Trophoblast cell (in vitro differentiated cells and primary cell): Measurements from ENCODE around the gene TEX101.
"Not testable (repeated sequence)": the region's sequence is repeated elsewhere in the genome, so short reads cannot be mapped to it uniquely, and the experiment has no call there.

Experiments used
- DNase-seq, 2 donors: peaks; one replicate each; pipeline ENCODE4 v3.0.0-alpha.2; 2016
- H2AFZ ChIP-seq: 2 replicates; pipeline ENCODE4 v1.6.1; 2013; ENCODE audit warnings: low read length, moderate library complexity, mild to moderate bottlenecking; ENCODE audit not compliant: insufficient read depth, poor library complexity
- H2AK5ac ChIP-seq: 2 replicates; pipeline ENCODE4 v1.6.1; 2013; ENCODE audit warnings: mild to moderate bottlenecking, low read length
- H2BK120ac ChIP-seq: 2 replicates; pipeline ENCODE4 v1.6.1; 2013; ENCODE audit warnings: low read length, mild to moderate bottlenecking, moderate library complexity; ENCODE audit not compliant: insufficient read depth, poor library complexity
- H2BK12ac ChIP-seq: 2 replicates; pipeline ENCODE4 v1.6.1; 2013; ENCODE audit warnings: mild to moderate bottlenecking, low read length, moderate library complexity
- H2BK5ac ChIP-seq: 2 replicates; pipeline ENCODE4 v1.6.1; 2013; ENCODE audit warnings: low read length, low read depth, moderate library complexity, mild to moderate bottlenecking; ENCODE audit not compliant: poor library complexity
- H3K14ac ChIP-seq: 2 replicates; pipeline ENCODE4 v1.6.1; 2013; ENCODE audit warnings: mild to moderate bottlenecking, low read length
- H3K18ac ChIP-seq: 2 replicates; pipeline ENCODE4 v1.6.1; 2013; ENCODE audit warnings: mild to moderate bottlenecking, low read length
- H3K23ac ChIP-seq: 2 replicates; pipeline ENCODE4 v1.6.1; 2013; ENCODE audit warnings: low read length
- H3K27ac ChIP-seq: 2 replicates; pipeline ENCODE4 v1.5.1; 2013; ENCODE audit warnings: low read depth, mild to moderate bottlenecking, inconsistent platforms, low read length, moderate library complexity
- H3K27me3 ChIP-seq: 2 replicates; pipeline ENCODE4 v1.6.1; 2013; ENCODE audit warnings: inconsistent platforms, mild to moderate bottlenecking, low read length, moderate library complexity; ENCODE audit not compliant: insufficient read depth
- H3K36me3 ChIP-seq, 2 experiments: 1 replicate in 1 of 2; 2 replicates in 1 of 2; pipeline ENCODE4 v1.6.1; 2013; ENCODE audit warnings: low read length in 2 of 2, mild to moderate bottlenecking in 2 of 2, moderate library complexity in 1 of 2; ENCODE audit not compliant: insufficient read depth in 2 of 2, control insufficient read depth in 1 of 2
- H3K4ac ChIP-seq: 2 replicates; pipeline ENCODE4 v1.6.1; 2013; ENCODE audit warnings: low read depth, mild to moderate bottlenecking, low read length, moderate library complexity
- H3K4me1 ChIP-seq, 2 experiments: 1 replicate in 1 of 2; 2 replicates in 1 of 2; pipeline ENCODE4 v1.6.1; 2013; ENCODE audit warnings: low read length in 2 of 2, mild to moderate bottlenecking in 2 of 2, moderate library complexity in 1 of 2; ENCODE audit not compliant: insufficient read depth in 2 of 2, control insufficient read depth in 1 of 2
- H3K4me2 ChIP-seq: 2 replicates; pipeline ENCODE4 v1.6.1; 2013; ENCODE audit warnings: inconsistent platforms, mild to moderate bottlenecking, low read length, moderate library complexity
- H3K4me3 ChIP-seq: 2 replicates; pipeline ENCODE4 v1.5.1; 2013; ENCODE audit warnings: mild to moderate bottlenecking, low read depth, low read length, inconsistent platforms
- H3K79me1 ChIP-seq: one replicate; pipeline ENCODE4 v1.6.1; 2013; ENCODE audit warnings: low read length
- H3K79me2 ChIP-seq: 2 replicates; pipeline ENCODE4 v1.6.1; 2013; ENCODE audit warnings: low read length, mild to moderate bottlenecking; ENCODE audit not compliant: control insufficient read depth, insufficient read depth, poor library complexity
- H3K9ac ChIP-seq: 2 replicates; pipeline ENCODE4 v1.6.1; 2013; ENCODE audit warnings: mild to moderate bottlenecking, low read length
- H3K9me3 ChIP-seq: 2 replicates; pipeline ENCODE4 v1.6.1; 2013; ENCODE audit warnings: low read depth, mild to moderate bottlenecking, control low read depth, inconsistent platforms, low read length; ENCODE audit not compliant: insufficient read depth
- H4K12ac ChIP-seq: 2 replicates; pipeline ENCODE4 v1.6.1; 2013; ENCODE audit warnings: low read depth, mild to moderate bottlenecking, low read length, moderate library complexity
- H4K8ac ChIP-seq: 2 replicates; pipeline ENCODE4 v1.6.1; 2013; ENCODE audit warnings: low read depth, mild to moderate bottlenecking, low read length, moderate library complexity
- H4K91ac ChIP-seq: one replicate; pipeline ENCODE4 v1.6.1; 2013; ENCODE audit warnings: low read depth, mild to moderate bottlenecking, low read length, moderate library complexity
- WGBS: extraction: QIAGEN DNeasy Blood & Tissue Kit; methylation state at CpG from one replicate; pipeline ENCODE4 v1.1.7; 2013; ENCODE audit warnings: missing lambda C conversion rate; ENCODE audit not compliant: insufficient read length, insufficient coverage; ENCODE audit errors: extremely low coverage; 5-methylcytosine and 5-hydroxymethylcytosine counted together

The TEX101 gene

GRCh38 chr19:43439032-43439708 is 24.5 kb downstream of the TEX101 start:
- H2BK5ac ChIP-seq = no peak overlapping the region
- H3K27ac ChIP-seq = no peak overlapping the region
- H3K36me3 ChIP-seq = no peaks in the 10 kb centered on the region
- WGBS = no CpG with 5 or more reads among the region's 14 CpGs
- no peaks in the 10 kb centered on the region for H3K27me3 ChIP-seq
- DNase-seq = peak in 1 of 2 donors; percentile 18
- no peaks in the 10 kb centered on the region for H3K79me1 ChIP-seq
- H2AFZ ChIP-seq = no peak overlapping the region
- no peak overlapping the region for H3K4me2 ChIP-seq
- no peak overlapping the region for H3K9ac ChIP-seq
- no peak overlapping the region for H3K23ac ChIP-seq
- H3K79me2 ChIP-seq = no peaks in the 10 kb centered on the region
- no peak overlapping the region for H4K12ac ChIP-seq
- H4K91ac ChIP-seq = no peak overlapping the region
- H2BK120ac ChIP-seq = no peak overlapping the region
- no peak overlapping the region for H2AK5ac ChIP-seq
- H3K14ac ChIP-seq = no peak overlapping the region
- no peak overlapping the region for H3K4me3 ChIP-seq
- no peak overlapping the region for H3K4ac ChIP-seq
- no peak overlapping the region for H4K8ac ChIP-seq
- H3K18ac ChIP-seq = no peak overlapping the region
- H3K4me1 ChIP-seq = no peaks in the 10 kb centered on the region
- H3K9me3 ChIP-seq = peaks cover 2% of the 10 kb centered on the region
- no peak overlapping the region for H2BK12ac ChIP-seq

GRCh38 chr19:43439709-43440063 is 25.0 kb downstream of the TEX101 start:
- no peak for DNase-seq
- Histone ChIP-seq H4K8ac (no peak overlapping the region), H2AFZ (no peak overlapping the region), H3K4me3 (no peak overlapping the region), H3K9ac (no peak overlapping the region), H3K4ac (no peak overlapping the region), H3K9me3 (peaks cover 2% of the 10 kb centered on the region), H3K27me3 (no peaks in the 10 kb centered on the region), H2BK12ac (no peak overlapping the region), H4K91ac (no peak overlapping the region), H4K12ac (no peak overlapping the region), H2BK120ac (no peak overlapping the region), H3K27ac (no peak overlapping the region), H2BK5ac (no peak overlapping the region), H3K79me2 (no peaks in the 10 kb centered on the region), H3K14ac (no peak overlapping the region), H3K36me3 (no peaks in the 10 kb centered on the region), H3K4me1 (no peaks in the 10 kb centered on the region), H3K23ac (no peak overlapping the region), H3K79me1 (no peaks in the 10 kb centered on the region), H2AK5ac (no peak overlapping the region), H3K4me2 (no peak overlapping the region), H3K18ac (no peak overlapping the region)

- Histone ChIP-seq H4K8ac (no peak overlapping the region), H3K23ac (no peak overlapping the region), H3K18ac (no peak overlapping the region), H2BK12ac (no peak overlapping the region), H3K4me1 (no peaks in the 10 kb centered on the region), H4K91ac (no peak overlapping the region), H3K4me3 (no peak overlapping the region), H3K4ac (no peak overlapping the region), H2BK120ac (no peak overlapping the region), H3K79me2 (no peaks in the 10 kb centered on the region), H3K79me1 (no peaks in the 10 kb centered on the region), H3K9me3 (peaks cover 2% of the 10 kb centered on the region), H2AK5ac (no peak overlapping the region), H3K36me3 (no peaks in the 10 kb centered on the region), H2AFZ (no peak overlapping the region), H2BK5ac (no peak overlapping the region), H3K27ac (no peak overlapping the region), H4K12ac (no peak overlapping the region), H3K27me3 (no peaks in the 10 kb centered on the region), H3K9ac (no peak overlapping the region), H3K14ac (no peak overlapping the region), H3K4me2 (no peak overlapping the region)
- no peak for DNase-seq
- no CpG with 5 or more reads among the region's 3 CpGs for WGBS
Observed at GRCh38 chr19:43441716-43442115, 27.0 kb downstream of the TEX101 start.

- not testable (repeated sequence) for H3K79me2 ChIP-seq, H3K9me3 ChIP-seq, H2AFZ ChIP-seq, H3K23ac ChIP-seq, H3K4me2 ChIP-seq, H3K27ac ChIP-seq, H3K14ac ChIP-seq, H2AK5ac ChIP-seq, H4K12ac ChIP-seq, H3K18ac ChIP-seq, H2BK5ac ChIP-seq, H4K8ac ChIP-seq, H4K91ac ChIP-seq, H3K27me3 ChIP-seq, H2BK12ac ChIP-seq, H3K4me1 ChIP-seq, H3K4ac ChIP-seq, H2BK120ac ChIP-seq, H3K4me3 ChIP-seq, H3K36me3 ChIP-seq, H3K9ac ChIP-seq, H3K79me1 ChIP-seq
- WGBS = no CpG with 5 or more reads among the region's 9 CpGs
- DNase-seq = peak; percentile 77
Observed at GRCh38 chr19:43444091-43444490, 29.4 kb downstream of the TEX101 start.
